ENCODE data around the gene FPR3.

DNA sequence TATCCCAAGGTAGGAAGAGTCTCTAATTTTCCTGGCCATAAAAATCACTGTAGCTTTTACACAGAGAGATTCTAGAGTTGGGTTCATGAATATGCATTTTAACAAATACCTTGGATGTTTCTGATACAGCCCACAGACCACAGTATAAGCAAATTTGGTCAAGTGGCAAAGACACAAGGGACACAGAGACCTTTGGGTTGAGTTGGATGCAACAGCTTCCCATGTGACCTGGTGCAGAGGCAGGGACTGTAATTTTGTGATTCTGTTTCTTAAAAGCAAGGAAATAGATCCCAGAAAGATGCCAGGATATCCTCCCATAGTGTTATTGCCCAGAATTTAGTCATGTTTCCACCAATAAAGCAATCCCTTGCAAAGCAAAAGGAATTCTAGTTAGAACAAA, 27.0 kb downstream of the FPR3 start:
- TF ChIP-seq, protein P1, sequence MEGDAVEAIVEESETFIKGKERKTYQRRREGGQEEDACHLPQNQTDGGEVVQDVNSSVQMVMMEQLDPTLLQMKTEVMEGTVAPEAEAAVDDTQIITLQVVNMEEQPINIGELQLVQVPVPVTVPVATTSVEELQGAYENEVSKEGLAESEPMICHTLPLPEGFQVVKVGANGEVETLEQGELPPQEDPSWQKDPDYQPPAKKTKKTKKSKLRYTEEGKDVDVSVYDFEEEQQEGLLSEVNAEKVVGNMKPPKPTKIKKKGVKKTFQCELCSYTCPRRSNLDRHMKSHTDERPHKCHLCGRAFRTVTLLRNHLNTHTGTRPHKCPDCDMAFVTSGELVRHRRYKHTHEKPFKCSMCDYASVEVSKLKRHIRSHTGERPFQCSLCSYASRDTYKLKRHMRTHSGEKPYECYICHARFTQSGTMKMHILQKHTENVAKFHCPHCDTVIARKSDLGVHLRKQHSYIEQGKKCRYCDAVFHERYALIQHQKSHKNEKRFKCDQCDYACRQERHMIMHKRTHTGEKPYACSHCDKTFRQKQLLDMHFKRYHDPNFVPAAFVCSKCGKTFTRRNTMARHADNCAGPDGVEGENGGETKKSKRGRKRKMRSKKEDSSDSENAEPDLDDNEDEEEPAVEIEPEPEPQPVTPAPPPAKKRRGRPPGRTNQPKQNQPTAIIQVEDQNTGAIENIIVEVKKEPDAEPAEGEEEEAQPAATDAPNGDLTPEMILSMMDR (conservative IDR thresholded peaks at IDR 0.05; ENCODE audit: low read length) = no peak
- no peak for TF ChIP-seq EZH2phosphoT487 (IDR thresholded peaks at IDR 0.05; ENCODE audit: borderline replicate concordance, low read depth, low read length)

Measured in OCI-LY7 (cell line).